ENCODE results near the gene SAMSN1. TPM values are rescaled to one million over a fixed set of nuclear protein-coding genes. Genes with fewer than 3 reads are reported as not detected.
"Not testable (repeated sequence)": the region's sequence is repeated elsewhere in the genome, so short reads cannot be mapped to it uniquely, and the experiment has no call there.

The SAMSN1 gene
- total and polyA plus RNA-seq, 2 experiments from 2014 or later: 3.2 to 5.4 TPM

DNA sequence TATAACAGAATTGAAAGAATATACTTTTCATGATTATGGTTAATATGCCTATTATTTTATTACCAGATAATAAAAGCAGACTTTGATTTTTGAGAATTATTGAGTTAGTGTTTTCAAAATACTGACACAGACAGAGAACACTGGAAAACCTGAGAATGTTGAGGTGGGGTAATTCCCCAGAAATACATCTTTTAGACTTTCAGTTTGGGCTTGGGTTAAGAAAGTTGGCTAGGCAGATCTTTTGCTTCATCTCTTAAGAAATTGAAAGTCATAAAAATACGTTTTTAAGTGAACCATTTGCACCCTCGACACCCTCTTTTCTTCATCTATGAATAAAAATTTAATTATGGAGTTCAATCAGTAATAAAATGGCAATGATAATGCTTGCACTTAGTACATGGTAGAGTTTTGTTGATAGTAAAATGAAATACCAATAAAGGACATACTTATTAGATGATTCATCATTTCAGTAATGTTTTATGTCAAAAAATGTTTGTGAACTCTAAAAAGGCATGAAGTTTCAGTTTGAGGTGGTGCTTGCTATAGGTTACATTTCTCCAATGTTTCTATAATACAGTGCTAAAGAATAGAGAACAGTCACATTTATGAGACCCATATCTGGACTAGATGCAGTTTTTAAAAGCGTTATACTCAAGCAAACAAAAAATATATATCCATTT lies 1.9 kb upstream of the SAMSN1 start:
- H3K9me2 ChIP-seq (ENCODE audit: insufficient read depth): no peaks in the 10 kb centered on the region
- no peaks in the 10 kb centered on the region for H3F3A ChIP-seq (replicated peaks; ENCODE audit: low read depth)
- H3K4me2 ChIP-seq: no peak overlapping the region
- H3K4me3 ChIP-seq: no peak overlapping the region
- H3K36me3 ChIP-seq (ENCODE audit: insufficient read depth): no peaks in the 10 kb centered on the region
- no peaks in the 10 kb centered on the region; the same call in 1 of the 2 replicates for H3K4me1 ChIP-seq (ENCODE audit: insufficient read depth)
- TF ChIP-seq CTCF (conservative IDR thresholded peaks at IDR 0.05; ENCODE audit: low read depth in 2 of 2) (no peak), ZNF331 (CRISPR knock-in tag; IDR thresholded peaks at IDR 0.05; ENCODE audit: low read depth) (no peak), CREB1 (CRISPR knock-in tag; IDR thresholded peaks at IDR 0.05; ENCODE audit: low read depth) (no peak), POLR2AphosphoS5 (IDR thresholded peaks at IDR 0.05; ENCODE audit: low read depth) (no peak), EZH2phosphoT487 (IDR thresholded peaks at IDR 0.05; ENCODE audit: unreplicated experiment) (no peak), NANOG (IDR thresholded peaks at IDR 0.05; ENCODE audit: borderline replicate concordance) (no peak), EZH2 (IDR thresholded peaks at IDR 0.05; ENCODE audit: low read depth, unreplicated experiment) (no peak), ZNF114 (CRISPR knock-in tag; IDR thresholded peaks at IDR 0.05) (no peak), JUNB (IDR thresholded peaks at IDR 0.05; ENCODE audit: unreplicated experiment) (no peak)
- TF ChIP-seq, protein P1, sequence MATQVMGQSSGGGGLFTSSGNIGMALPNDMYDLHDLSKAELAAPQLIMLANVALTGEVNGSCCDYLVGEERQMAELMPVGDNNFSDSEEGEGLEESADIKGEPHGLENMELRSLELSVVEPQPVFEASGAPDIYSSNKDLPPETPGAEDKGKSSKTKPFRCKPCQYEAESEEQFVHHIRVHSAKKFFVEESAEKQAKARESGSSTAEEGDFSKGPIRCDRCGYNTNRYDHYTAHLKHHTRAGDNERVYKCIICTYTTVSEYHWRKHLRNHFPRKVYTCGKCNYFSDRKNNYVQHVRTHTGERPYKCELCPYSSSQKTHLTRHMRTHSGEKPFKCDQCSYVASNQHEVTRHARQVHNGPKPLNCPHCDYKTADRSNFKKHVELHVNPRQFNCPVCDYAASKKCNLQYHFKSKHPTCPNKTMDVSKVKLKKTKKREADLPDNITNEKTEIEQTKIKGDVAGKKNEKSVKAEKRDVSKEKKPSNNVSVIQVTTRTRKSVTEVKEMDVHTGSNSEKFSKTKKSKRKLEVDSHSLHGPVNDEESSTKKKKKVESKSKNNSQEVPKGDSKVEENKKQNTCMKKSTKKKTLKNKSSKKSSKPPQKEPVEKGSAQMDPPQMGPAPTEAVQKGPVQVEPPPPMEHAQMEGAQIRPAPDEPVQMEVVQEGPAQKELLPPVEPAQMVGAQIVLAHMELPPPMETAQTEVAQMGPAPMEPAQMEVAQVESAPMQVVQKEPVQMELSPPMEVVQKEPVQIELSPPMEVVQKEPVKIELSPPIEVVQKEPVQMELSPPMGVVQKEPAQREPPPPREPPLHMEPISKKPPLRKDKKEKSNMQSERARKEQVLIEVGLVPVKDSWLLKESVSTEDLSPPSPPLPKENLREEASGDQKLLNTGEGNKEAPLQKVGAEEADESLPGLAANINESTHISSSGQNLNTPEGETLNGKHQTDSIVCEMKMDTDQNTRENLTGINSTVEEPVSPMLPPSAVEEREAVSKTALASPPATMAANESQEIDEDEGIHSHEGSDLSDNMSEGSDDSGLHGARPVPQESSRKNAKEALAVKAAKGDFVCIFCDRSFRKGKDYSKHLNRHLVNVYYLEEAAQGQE (IDR thresholded peaks at IDR 0.05; ENCODE audit: unreplicated experiment): no peak
- TF ChIP-seq, protein P2, sequence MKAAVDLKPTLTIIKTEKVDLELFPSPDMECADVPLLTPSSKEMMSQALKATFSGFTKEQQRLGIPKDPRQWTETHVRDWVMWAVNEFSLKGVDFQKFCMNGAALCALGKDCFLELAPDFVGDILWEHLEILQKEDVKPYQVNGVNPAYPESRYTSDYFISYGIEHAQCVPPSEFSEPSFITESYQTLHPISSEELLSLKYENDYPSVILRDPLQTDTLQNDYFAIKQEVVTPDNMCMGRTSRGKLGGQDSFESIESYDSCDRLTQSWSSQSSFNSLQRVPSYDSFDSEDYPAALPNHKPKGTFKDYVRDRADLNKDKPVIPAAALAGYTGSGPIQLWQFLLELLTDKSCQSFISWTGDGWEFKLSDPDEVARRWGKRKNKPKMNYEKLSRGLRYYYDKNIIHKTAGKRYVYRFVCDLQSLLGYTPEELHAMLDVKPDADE (IDR thresholded peaks at IDR 0.05): no peak
- H3K79me2 ChIP-seq (replicated peaks; ENCODE audit: insufficient read depth): no peaks in the 10 kb centered on the region
- no peak for ATAC-seq
- H3K27ac ChIP-seq (ENCODE audit: low read depth): no peak overlapping the region
- no peaks in the 10 kb centered on the region for H4K20me1 ChIP-seq (replicated peaks; ENCODE audit: insufficient read depth)
- H2AFZ ChIP-seq: no peak overlapping the region
- Mint-ChIP-seq H3K9me3 (no peaks in the 10 kb centered on the region), H3K27me3 (ENCODE audit: insufficient read depth, low read depth, poor library complexity) (no peaks in the 10 kb centered on the region), H3K27ac (no peak overlapping the region), H3K4me3 (no peak overlapping the region), H3K4me1 (peaks cover 4% of the 10 kb centered on the region; the same call in 2 of the 3 replicates), H3K36me3 (ENCODE audit: low read depth) (no peaks in the 10 kb centered on the region)
- no peaks in the 10 kb centered on the region for H3K27me3 ChIP-seq (ENCODE audit: insufficient read depth)
- DNase-seq (ENCODE audit: low spot score): no peak

DNA sequence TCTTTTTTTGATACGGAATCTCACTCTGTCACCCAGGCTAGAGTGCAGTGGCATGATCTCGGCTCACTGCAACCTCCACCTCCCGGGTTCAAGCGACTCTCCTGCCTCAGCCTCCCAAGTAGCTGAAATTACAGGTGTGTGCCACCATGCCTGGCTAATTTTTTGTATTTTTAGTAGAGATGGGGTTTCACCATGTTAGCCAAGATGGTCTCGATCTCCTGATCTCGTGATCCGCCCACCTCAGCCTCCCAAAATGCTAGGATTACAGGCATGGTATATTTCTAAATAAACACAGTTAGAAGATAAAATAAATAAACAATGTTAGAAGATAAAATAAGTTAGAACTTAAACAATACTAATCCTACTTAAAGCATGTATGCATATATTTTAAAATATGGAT lies 604 bp upstream of the SAMSN1 start:
- H3K27ac ChIP-seq (ENCODE audit: low read depth); H3K27me3 ChIP-seq (ENCODE audit: insufficient read depth); DNase-seq (ENCODE audit: low spot score); H3F3A ChIP-seq (replicated peaks; ENCODE audit: low read depth); ATAC-seq; H3K79me2 ChIP-seq (replicated peaks; ENCODE audit: insufficient read depth); H4K20me1 ChIP-seq (replicated peaks; ENCODE audit: insufficient read depth); H3K27me3 Mint-ChIP-seq (ENCODE audit: insufficient read depth, low read depth, poor library complexity); H3K9me2 ChIP-seq (ENCODE audit: insufficient read depth); H3K36me3 Mint-ChIP-seq (ENCODE audit: low read depth); H3K27ac Mint-ChIP-seq; H3K4me1 ChIP-seq (ENCODE audit: insufficient read depth); H2AFZ ChIP-seq; H3K4me2 ChIP-seq; H3K36me3 ChIP-seq (ENCODE audit: insufficient read depth); H3K4me1 Mint-ChIP-seq; H3K4me3 Mint-ChIP-seq; H3K4me3 ChIP-seq; H3K9me3 Mint-ChIP-seq: not testable (repeated sequence)
